Measurements from ENCODE around the gene ZNF407.
"Not testable (repeated sequence)": the region's sequence is repeated elsewhere in the genome, so short reads cannot be mapped to it uniquely, and the experiment has no call there.

Gene ZNF407

GRCh38 chr18:74942319-74942910 is 344.7 kb downstream of the ZNF407 start:
- FAIRE-seq, result no peak

GRCh38 chr18:74944676-74945075 is 347.0 kb downstream of the ZNF407 start:
- no peak for FAIRE-seq

- FAIRE-seq, result no peak
These were observed 348.3 kb downstream of the ZNF407 start for GRCh38 chr18:74945774-74946545.

- no peak for FAIRE-seq
These were observed 349.1 kb downstream of the ZNF407 start for GRCh38 chr18:74946646-74947375.

- no peak for FAIRE-seq
These were observed 349.7 kb downstream of the ZNF407 start for GRCh38 chr18:74947417-74947816.

- FAIRE-seq, result no peak
These were observed 350.2 kb downstream of the ZNF407 start for GRCh38 chr18:74947875-74948274.

GRCh38 chr18:74949611-74950010 is 351.9 kb downstream of the ZNF407 start:
- no peak for FAIRE-seq

- no peak for FAIRE-seq
These were observed 352.8 kb downstream of the ZNF407 start for GRCh38 chr18:74950479-74950878.

- no peak for FAIRE-seq
These were observed 353.6 kb downstream of the ZNF407 start for GRCh38 chr18:74951165-74951760.

- FAIRE-seq, result no peak
These were observed 360.0 kb downstream of the ZNF407 start for GRCh38 chr18:74957588-74958224.

GRCh38 chr18:74959216-74959615 is 361.5 kb downstream of the ZNF407 start:
- no peak for FAIRE-seq

- no peak for FAIRE-seq
These were observed 363.9 kb downstream of the ZNF407 start for GRCh38 chr18:74961596-74961995.

- peak; percentile 55 for FAIRE-seq
These were observed 366.3 kb downstream of the ZNF407 start for GRCh38 chr18:74963820-74964446.

- no peak for FAIRE-seq
These were observed 368.0 kb downstream of the ZNF407 start for GRCh38 chr18:74965682-74966081.

- no peak for FAIRE-seq
These were observed 369.8 kb downstream of the ZNF407 start for GRCh38 chr18:74967438-74967837.

GRCh38 chr18:74967979-74968378 is 370.3 kb downstream of the ZNF407 start:
- FAIRE-seq, result no peak

GRCh38 chr18:74971358-74971757 is 373.7 kb downstream of the ZNF407 start:
- FAIRE-seq, result not testable (repeated sequence)

GRCh38 chr18:74971776-74972175 is 374.1 kb downstream of the ZNF407 start:
- not testable (repeated sequence) for FAIRE-seq

GRCh38 chr18:74972354-74972753 is 374.7 kb downstream of the ZNF407 start:
- no peak for FAIRE-seq

- no peak for FAIRE-seq
These were observed 377.3 kb downstream of the ZNF407 start for GRCh38 chr18:74975001-74975400.

- FAIRE-seq, result no peak
These were observed 378.8 kb downstream of the ZNF407 start for GRCh38 chr18:74976331-74976909.

GRCh38 chr18:74977041-74977440 is 379.4 kb downstream of the ZNF407 start:
- no peak for FAIRE-seq
